HEK293 (cell line): ENCODE measurements around the gene RPL39.

Experiments used
- AEBP2 ChIP-seq: fragments of 450-650 bp; formaldehyde crosslinking; IDR thresholded peaks from 2 replicates; pipeline ENCODE4 v1.5.1; 2016; ENCODE audit warnings: missing biosample characterization, missing genetic modification characterization, borderline replicate concordance
- KLF16 ChIP-seq: fragments of 450-650 bp; formaldehyde crosslinking; IDR thresholded peaks from 2 replicates; pipeline ENCODE4 v1.5.1; 2017; ENCODE audit warnings: missing biosample characterization, missing genetic modification characterization
- KLF8 ChIP-seq: fragments of 450-650 bp; formaldehyde crosslinking; IDR thresholded peaks from 2 replicates; pipeline ENCODE4 v1.5.1; 2016; ENCODE audit warnings: missing biosample characterization, missing genetic modification characterization
- OSR2 ChIP-seq: fragments of 450-650 bp; formaldehyde crosslinking; IDR thresholded peaks from 2 replicates; pipeline ENCODE4 v1.5.1; 2016; ENCODE audit warnings: missing biosample characterization, missing genetic modification characterization
- PATZ1 ChIP-seq: fragments of 450-650 bp; formaldehyde crosslinking; IDR thresholded peaks from 2 replicates; pipeline ENCODE4 v1.5.1; 2016; ENCODE audit warnings: missing biosample characterization, missing genetic modification characterization
- PRDM4 ChIP-seq: fragments of 450-650 bp; formaldehyde crosslinking; IDR thresholded peaks from 2 replicates; pipeline ENCODE4 v1.5.1; 2017; ENCODE audit warnings: missing biosample characterization, missing genetic modification characterization
- TRIM28 ChIP-seq: IDR thresholded peaks from 2 replicates; pipeline ENCODE4 v1.6.1; 2011; ENCODE audit warnings: low read length, control low read depth, borderline replicate concordance
- ZBTB44 ChIP-seq: fragments of 450-650 bp; IDR thresholded peaks from 2 replicates; pipeline ENCODE4 v1.5.1; 2018; ENCODE audit warnings: missing biosample characterization, mild to moderate bottlenecking, missing genetic modification characterization
- ZNF155 ChIP-seq: fragments of 450-650 bp; formaldehyde crosslinking; IDR thresholded peaks from 2 replicates; pipeline ENCODE4 v1.5.1; 2016; ENCODE audit warnings: missing biosample characterization, missing genetic modification characterization
- ZNF169 ChIP-seq: fragments of 450-650 bp; formaldehyde crosslinking; IDR thresholded peaks from 2 replicates; pipeline ENCODE4 v1.5.1; 2016; ENCODE audit warnings: missing biosample characterization, missing genetic modification characterization
- ZNF214 ChIP-seq: fragments of 450-650 bp; formaldehyde crosslinking; IDR thresholded peaks from 2 replicates; pipeline ENCODE4 v1.5.1; 2017; ENCODE audit warnings: missing biosample characterization, mild to moderate bottlenecking, missing genetic modification characterization, borderline replicate concordance
- ZNF221 ChIP-seq: fragments of 450-650 bp; formaldehyde crosslinking; IDR thresholded peaks from 2 replicates; pipeline ENCODE4 v1.5.1; 2017; ENCODE audit warnings: missing biosample characterization, missing genetic modification characterization, borderline replicate concordance
- ZNF239 ChIP-seq: fragments of 450-650 bp; formaldehyde crosslinking; IDR thresholded peaks from 2 replicates; pipeline ENCODE4 v1.5.1; 2016; ENCODE audit warnings: missing biosample characterization, missing genetic modification characterization
- ZNF280C ChIP-seq: fragments of 450-650 bp; formaldehyde crosslinking; IDR thresholded peaks from 2 replicates; pipeline ENCODE4 v1.5.1; 2016; ENCODE audit warnings: missing biosample characterization, missing genetic modification characterization
- ZNF391 ChIP-seq: fragments of 450-650 bp; formaldehyde crosslinking; IDR thresholded peaks from 2 replicates; pipeline ENCODE4 v1.5.1; 2016; ENCODE audit warnings: low read depth, missing biosample characterization, missing genetic modification characterization, borderline replicate concordance
- ZNF404 ChIP-seq: fragments of 450-650 bp; formaldehyde crosslinking; IDR thresholded peaks from 2 replicates; pipeline ENCODE4 v1.5.1; 2017; ENCODE audit warnings: missing biosample characterization, missing genetic modification characterization
- ZNF433 ChIP-seq: fragments of 450-650 bp; formaldehyde crosslinking; IDR thresholded peaks from 2 replicates; pipeline ENCODE4 v1.5.1; 2016; ENCODE audit warnings: missing biosample characterization, missing genetic modification characterization, low read depth
- ZNF449 ChIP-seq: fragments of 450-650 bp; formaldehyde crosslinking; IDR thresholded peaks from 2 replicates; pipeline ENCODE4 v1.5.1; 2017; ENCODE audit warnings: missing biosample characterization, mild to moderate bottlenecking, missing genetic modification characterization, moderate library complexity
- ZNF488 ChIP-seq: fragments of 450-650 bp; formaldehyde crosslinking; IDR thresholded peaks from 2 replicates; pipeline ENCODE4 v1.5.1; 2016; ENCODE audit warnings: missing biosample characterization, missing genetic modification characterization
- ZNF521 ChIP-seq: fragments of 450-650 bp; formaldehyde crosslinking; IDR thresholded peaks from 2 replicates; pipeline ENCODE4 v1.5.1; 2017; ENCODE audit warnings: missing biosample characterization, mild to moderate bottlenecking, missing genetic modification characterization
- ZNF621 ChIP-seq: fragments of 450-650 bp; formaldehyde crosslinking; IDR thresholded peaks from 2 replicates; pipeline ENCODE4 v1.5.1; 2017; ENCODE audit warnings: missing biosample characterization, missing genetic modification characterization
- ZNF624 ChIP-seq: fragments of 450-650 bp; formaldehyde crosslinking; IDR thresholded peaks from 2 replicates; pipeline ENCODE4 v1.5.1; 2017; ENCODE audit warnings: missing biosample characterization, missing genetic modification characterization
- ZNF629 ChIP-seq: fragments of 450-650 bp; formaldehyde crosslinking; IDR thresholded peaks from 2 replicates; pipeline ENCODE4 v1.5.1; 2017; ENCODE audit warnings: missing biosample characterization, missing genetic modification characterization
- ZNF664 ChIP-seq: fragments of 450-650 bp; formaldehyde crosslinking; IDR thresholded peaks from 2 replicates; pipeline ENCODE4 v1.5.1; 2016; ENCODE audit warnings: missing biosample characterization, missing genetic modification characterization
- ZNF704 ChIP-seq: fragments of 450-650 bp; formaldehyde crosslinking; IDR thresholded peaks from 2 replicates; pipeline ENCODE4 v1.5.1; 2016; ENCODE audit warnings: missing biosample characterization, missing genetic modification characterization
- ZNF843 ChIP-seq: fragments of 450-650 bp; formaldehyde crosslinking; IDR thresholded peaks from 2 replicates; pipeline ENCODE4 v1.5.1; 2016; ENCODE audit warnings: missing biosample characterization, missing genetic modification characterization

The RPL39 gene

GRCh38 chrX:119757979-119758730 lies 33.3 kb downstream of the RPL39 start, which contains the start of gene SOWAHD (continued):
- no peak for TF ChIP-seq ZNF280C
- TF ChIP-seq ZNF449 (tag by site-specific recombination): no peak
- TF ChIP-seq ZNF664 (tag by site-specific recombination): no peak
- TF ChIP-seq ZNF169: no peak
- TF ChIP-seq ZNF704 (tag by site-specific recombination): no peak
- 0 out of 2 replicates have a peak, but pooled peaks have one; percentile 41 for TF ChIP-seq KLF8
- TF ChIP-seq PRDM4 (tag by site-specific recombination): no peak
- no peak for TF ChIP-seq ZNF433
- no peak for TF ChIP-seq ZNF221 (tag by site-specific recombination)
- no peak for TF ChIP-seq ZNF214 (tag by site-specific recombination)
- no peak for TF ChIP-seq ZNF521
- no peak for TF ChIP-seq ZBTB44 (tag by site-specific recombination)
- no peak for TF ChIP-seq KLF16 (tag by site-specific recombination)
- TF ChIP-seq ZNF404 (tag by site-specific recombination): no peak
- TF ChIP-seq ZNF629: no peak
- no peak for TF ChIP-seq AEBP2
- no peak for TF ChIP-seq ZNF843 (tag by site-specific recombination)
- TF ChIP-seq PATZ1 (tag by site-specific recombination): peak; percentile 85
- no peak for TF ChIP-seq ZNF488 (tag by site-specific recombination)
- TF ChIP-seq ZNF239: no peak
- TF ChIP-seq ZNF391: no peak
- TF ChIP-seq ZNF155 (tag by site-specific recombination): no peak
- TF ChIP-seq OSR2 (tag by site-specific recombination): no peak
- no peak for TF ChIP-seq ZNF624 (tag by site-specific recombination)
- TF ChIP-seq TRIM28: no peak
- no peak for TF ChIP-seq ZNF621
